OCI-LY1 (cell line): ENCODE measurements around the gene GOPC.

Source experiments
- CTCF ChIP-seq: fragments of 200-600 bp; sonication (generic), shearing (Covaris generic); IDR thresholded peaks from 2 replicates; pipeline ENCODE4 v1.5.1; 2017; ENCODE audit warnings: mild to moderate bottlenecking, antibody characterized with exemption, low read length, moderate library complexity, mixed read lengths
- EZH2 ChIP-seq: fragments of 200-600 bp; sonication (generic), shearing (Covaris generic); IDR thresholded peaks from 2 replicates; pipeline ENCODE4 v1.8.0; 2017; ENCODE audit warnings: borderline replicate concordance, mixed run types, mild to moderate bottlenecking, antibody characterized with exemption, low read length, moderate library complexity, mixed read lengths

- TF ChIP-seq CTCF, result no peak
- TF ChIP-seq EZH2, result no peak
These were observed 55.6 kb downstream of the GOPC start for GRCh38 chr6:117546674-117547073.
